GM12874 (cell line): ENCODE measurements around the gene JADE1.
A peak's percentile ranks its signal among the peaks of the same experiment; 100 is the strongest.

ENCODE experiments used
- TF ChIP-seq, protein P1 (sequence below): IDR thresholded peaks from 2 replicates; pipeline ENCODE4 v1.5.1; 2011; ENCODE audit warnings: low read depth, mild to moderate bottlenecking, control low read depth, low read length, moderate library complexity; ENCODE audit not compliant: insufficient read depth

Gene JADE1

DNA sequence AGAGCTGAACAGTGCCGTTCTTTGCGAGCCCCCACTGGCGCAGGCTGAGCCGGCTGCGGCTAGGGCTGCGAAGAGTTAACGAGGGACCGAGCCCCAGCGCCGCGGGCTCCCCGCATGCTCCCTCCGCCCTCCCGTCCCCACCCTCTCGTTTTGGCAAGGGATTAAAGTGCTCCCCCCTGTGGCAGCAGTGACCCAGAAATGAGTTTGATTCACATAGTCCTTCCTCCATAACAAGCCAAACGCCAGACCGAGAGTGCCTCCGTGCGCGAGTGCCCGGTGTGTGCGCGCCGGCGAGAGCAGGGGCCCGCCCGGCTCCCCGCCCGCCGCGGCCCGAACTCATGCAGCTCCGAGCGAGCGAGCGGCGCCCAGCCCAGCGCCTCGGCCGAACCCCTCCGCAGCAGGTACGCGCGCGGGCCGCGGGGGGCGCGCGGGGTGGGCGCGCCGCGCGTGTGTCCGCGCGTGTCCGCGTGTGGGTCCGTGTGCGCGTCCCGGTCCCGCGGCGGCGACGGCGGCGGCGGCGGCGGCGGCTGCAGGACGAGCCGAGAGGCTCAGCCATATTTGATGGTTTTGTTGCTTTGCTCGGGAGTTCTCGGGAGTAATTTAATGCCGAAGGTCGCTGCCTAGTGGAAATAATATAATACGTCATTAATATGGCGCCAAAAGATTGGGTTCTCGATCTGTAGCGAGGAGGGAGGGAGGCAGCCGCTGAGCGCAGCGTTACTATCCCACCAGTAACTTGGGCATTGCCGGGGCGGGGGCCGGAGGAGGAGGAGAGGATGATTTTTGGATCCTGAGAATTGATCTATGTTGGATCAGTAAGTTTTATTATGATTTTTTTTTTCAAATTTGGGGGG lies at the start of gene JADE1:
TSS of gene JADE1 (plus strand) at position 224 of the 854 bp plus-strand sequence. CDS start 22,059 bp downstream, outside the sequence.
- TF ChIP-seq, protein P1, sequence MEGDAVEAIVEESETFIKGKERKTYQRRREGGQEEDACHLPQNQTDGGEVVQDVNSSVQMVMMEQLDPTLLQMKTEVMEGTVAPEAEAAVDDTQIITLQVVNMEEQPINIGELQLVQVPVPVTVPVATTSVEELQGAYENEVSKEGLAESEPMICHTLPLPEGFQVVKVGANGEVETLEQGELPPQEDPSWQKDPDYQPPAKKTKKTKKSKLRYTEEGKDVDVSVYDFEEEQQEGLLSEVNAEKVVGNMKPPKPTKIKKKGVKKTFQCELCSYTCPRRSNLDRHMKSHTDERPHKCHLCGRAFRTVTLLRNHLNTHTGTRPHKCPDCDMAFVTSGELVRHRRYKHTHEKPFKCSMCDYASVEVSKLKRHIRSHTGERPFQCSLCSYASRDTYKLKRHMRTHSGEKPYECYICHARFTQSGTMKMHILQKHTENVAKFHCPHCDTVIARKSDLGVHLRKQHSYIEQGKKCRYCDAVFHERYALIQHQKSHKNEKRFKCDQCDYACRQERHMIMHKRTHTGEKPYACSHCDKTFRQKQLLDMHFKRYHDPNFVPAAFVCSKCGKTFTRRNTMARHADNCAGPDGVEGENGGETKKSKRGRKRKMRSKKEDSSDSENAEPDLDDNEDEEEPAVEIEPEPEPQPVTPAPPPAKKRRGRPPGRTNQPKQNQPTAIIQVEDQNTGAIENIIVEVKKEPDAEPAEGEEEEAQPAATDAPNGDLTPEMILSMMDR, result peak; percentile 73

DNA sequence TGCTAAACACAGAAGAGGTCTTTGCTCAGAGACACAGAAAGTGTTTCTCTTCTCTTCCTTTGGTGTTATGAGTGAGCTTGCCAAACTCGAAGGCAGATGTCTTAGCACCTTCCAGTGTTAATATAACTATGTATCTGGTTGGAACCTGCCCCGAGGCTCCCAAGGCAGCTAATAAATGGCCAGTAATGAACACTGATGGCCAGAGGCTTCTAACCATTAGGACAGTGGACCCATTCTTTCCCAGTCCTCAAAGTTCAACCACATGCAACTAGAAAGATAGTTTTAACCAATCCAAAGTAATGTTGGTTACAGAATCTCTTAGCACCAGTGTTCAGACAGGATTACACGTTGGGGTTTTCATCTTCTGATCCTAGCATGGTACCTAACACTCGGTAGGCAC lies 42.7 kb upstream of the JADE1 start:
- TF ChIP-seq, protein P1, result no peak

DNA sequence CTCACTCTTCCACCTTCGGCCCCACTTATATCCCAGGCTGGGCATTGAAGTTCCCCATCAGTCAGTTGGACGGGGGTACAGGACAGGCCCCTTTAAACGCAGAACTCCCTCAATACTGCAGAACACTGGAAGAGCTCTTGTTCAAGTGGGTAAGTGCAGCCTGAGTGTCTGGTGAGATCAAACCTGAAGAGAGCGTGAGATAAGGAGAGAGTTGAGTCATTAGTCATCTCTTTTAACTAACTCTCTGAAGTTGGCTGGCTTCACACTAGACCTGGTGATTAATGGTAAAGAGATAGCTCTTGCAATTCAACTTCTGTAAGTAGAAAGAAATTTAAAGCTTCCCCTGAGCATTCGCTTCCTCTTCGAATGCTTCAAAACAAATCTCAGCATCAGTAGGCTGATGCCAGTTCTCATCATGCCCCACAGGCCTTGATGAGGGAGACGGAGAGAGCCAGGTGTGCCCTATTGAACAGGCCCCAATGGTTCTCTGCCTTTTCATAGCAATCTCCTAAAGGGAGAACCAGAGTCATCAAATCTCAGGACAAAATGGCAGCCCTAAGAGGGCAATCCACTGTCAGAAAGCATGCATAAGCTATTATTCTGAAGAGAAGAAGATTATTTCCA lies 41.0 kb upstream of the JADE1 start:
- TF ChIP-seq, protein P1, result no peak

DNA sequence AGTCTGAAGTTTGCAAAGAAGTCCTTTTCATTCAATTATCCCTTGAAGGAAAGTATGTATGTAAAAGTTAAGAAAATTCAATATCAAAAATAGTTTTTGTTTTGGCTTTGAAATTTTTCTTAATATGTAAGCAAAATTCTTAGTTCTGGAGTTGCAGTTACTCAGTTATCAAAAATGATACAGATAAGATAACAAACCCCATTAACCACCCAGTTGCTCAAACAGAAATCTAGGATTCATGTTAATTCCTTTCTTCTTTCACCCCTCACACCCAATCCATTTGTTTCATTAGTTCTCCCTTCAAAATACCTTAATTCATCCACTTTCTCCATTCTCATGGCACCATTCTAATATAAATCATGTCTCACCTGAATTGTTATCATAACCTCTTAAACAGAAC lies 40.5 kb upstream of the JADE1 start:
- TF ChIP-seq, protein P1, result no peak

DNA sequence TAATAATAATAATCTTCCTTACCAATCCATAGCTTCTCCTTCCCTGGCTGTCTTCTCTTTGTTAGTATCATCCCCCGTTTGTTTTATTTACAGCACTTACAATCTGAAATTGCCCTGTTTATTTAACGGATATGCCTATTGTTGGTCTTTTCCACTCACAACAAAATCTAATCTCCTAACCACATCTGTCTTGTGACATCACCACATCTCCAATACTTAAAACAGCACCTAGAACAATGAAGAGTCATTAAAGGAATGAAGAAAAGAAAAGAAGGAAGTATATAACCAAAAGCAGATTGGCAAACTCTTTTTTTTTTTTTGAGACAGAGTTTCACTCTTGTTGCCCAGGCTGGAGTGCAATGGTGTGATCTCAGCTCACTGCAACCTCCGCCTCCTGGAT lies 38.7 kb upstream of the JADE1 start:
- TF ChIP-seq, protein P1, result no peak

DNA sequence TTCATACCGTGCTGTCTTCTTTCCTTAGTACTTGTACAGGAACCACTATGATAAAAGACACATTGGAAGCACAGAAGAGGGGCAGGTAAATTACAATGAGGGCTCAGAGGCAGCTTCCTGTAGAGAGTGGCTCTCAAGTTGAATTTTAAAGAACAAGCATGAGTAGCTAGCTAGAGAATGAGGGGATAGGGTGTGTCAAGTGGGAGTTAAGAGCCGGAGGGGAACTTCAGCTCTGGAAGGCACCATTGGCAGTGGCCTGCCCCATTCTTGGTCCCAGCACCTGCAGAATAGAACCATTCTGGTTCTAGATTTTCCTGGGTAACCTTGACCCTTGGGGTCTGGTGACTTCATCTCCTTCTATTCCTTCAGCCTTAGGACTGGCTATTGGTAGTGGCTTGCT lies 34.0 kb upstream of the JADE1 start:
- TF ChIP-seq, protein P1, result no peak

DNA sequence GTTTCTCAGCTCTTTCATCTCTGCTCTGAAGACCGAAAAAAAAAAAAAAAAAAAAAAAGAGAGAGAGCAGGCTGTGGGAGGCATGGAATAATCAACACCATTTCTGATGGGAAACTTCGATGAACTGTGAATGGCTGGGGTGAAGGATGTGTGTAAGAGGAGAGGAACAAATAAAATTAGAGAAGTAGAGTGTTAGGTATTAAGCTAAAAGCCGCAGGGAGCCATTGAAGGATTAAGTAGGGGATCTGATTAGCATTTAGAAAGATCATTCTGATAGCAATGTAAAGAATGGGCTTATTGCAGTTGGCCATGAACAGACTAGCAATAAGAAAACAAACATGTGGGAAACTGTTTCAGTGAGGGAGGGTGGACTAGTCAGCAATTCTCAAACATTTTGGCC lies 33.6 kb upstream of the JADE1 start:
- TF ChIP-seq, protein P1, result no peak
